ENCODE measurements around the gene ZNF740. TPM values are rescaled to one million over a fixed set of nuclear protein-coding genes. Genes with fewer than 3 reads are reported as not detected.
A peak's percentile ranks its signal among the peaks of the same experiment; 100 is the strongest.

The ZNF740 gene
- total and polyA plus RNA-seq, 8 donors, result 4.0 to 37.5 (median 4.5) TPM

GRCh38 chr12:53170215-53170614, 10.3 kb upstream of the ZNF740 start:
- peaks cover 10 to 64% (median 44%) of the 10 kb centered on the region in 4 donors for H3K36me3 ChIP-seq
- no peak overlapping the region for H3K4me3 ChIP-seq
- H3K4me1 ChIP-seq, result peaks cover 0 to 9% (median 6%) of the 10 kb centered on the region in 4 donors
- peak in 1 of 2 donors; percentile 13 for DNase-seq
- no peaks in the 10 kb centered on the region for H3K27me3 ChIP-seq
- 90 to 95% (median 92%) methylated on average over 8 of the region's 8 CpGs for WGBS, 5 donors
- no peak overlapping the region for H3K27ac ChIP-seq
- H3K9me3 ChIP-seq, result no peaks in the 10 kb centered on the region
- TF ChIP-seq POLR2AphosphoS5 (IDR thresholded peaks at IDR 0.05), result no peak
- TF ChIP-seq POLR2A (IDR thresholded peaks at IDR 0.05), result no peak
- no peak for TF ChIP-seq EP300 (IDR thresholded peaks at IDR 0.05)
- TF ChIP-seq, protein P1, sequence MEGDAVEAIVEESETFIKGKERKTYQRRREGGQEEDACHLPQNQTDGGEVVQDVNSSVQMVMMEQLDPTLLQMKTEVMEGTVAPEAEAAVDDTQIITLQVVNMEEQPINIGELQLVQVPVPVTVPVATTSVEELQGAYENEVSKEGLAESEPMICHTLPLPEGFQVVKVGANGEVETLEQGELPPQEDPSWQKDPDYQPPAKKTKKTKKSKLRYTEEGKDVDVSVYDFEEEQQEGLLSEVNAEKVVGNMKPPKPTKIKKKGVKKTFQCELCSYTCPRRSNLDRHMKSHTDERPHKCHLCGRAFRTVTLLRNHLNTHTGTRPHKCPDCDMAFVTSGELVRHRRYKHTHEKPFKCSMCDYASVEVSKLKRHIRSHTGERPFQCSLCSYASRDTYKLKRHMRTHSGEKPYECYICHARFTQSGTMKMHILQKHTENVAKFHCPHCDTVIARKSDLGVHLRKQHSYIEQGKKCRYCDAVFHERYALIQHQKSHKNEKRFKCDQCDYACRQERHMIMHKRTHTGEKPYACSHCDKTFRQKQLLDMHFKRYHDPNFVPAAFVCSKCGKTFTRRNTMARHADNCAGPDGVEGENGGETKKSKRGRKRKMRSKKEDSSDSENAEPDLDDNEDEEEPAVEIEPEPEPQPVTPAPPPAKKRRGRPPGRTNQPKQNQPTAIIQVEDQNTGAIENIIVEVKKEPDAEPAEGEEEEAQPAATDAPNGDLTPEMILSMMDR (IDR thresholded peaks at IDR 0.05), result no peak
- intact Hi-C loops (cut with DNase I; ENCODE audit: low total_unique reads), result no loop called here

DNA sequence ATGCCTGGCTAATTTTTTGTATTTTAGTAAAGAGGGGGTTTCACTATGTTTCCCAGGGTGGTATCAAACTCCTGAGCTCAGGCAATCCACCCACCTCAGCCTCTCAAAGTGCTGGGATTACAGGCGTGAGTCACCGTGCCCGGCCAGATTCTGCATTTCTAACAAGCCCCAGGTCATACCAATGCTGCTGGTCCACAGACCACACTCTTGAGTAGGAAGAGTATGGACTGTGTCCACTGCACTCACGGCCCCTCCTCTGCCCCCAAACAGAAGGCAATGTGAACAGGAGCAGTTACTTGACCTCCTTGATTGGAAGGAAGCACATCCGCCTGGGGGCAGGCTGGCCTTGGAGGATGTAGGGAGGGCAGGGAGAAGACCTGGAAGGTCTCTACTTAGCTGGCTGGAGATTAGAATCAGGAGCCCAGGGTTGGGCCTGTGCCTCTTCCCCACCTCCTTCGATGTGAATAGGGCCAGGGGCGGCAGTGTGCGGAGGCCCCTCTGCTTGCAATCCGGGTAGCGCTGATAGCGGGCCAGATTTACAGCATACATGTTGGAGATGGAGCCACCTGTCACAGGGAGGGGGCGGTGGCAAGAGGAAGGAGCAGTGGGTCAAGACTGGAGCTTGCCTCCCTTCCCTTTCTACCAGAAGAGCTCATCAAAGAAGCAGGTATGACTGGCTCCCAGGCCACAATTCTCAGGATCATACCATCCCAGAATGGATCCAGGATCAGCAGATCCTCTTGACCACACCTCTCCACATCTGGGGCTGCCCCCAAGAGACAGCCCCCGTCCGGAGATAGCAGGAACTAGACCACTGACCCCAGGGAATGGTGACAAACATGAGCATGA, 9.4 kb upstream of the ZNF740 start:
- Histone ChIP-seq H3K4me1 (peaks cover 0 to 15% (median 12%) of the 10 kb centered on the region in 4 donors), H3K4me3 (no peak overlapping the region), H3K36me3 (peaks cover 10 to 57% (median 44%) of the 10 kb centered on the region in 4 donors), H3K27ac (no peak overlapping the region), H3K27me3 (no peaks in the 10 kb centered on the region), H3K9me3 (no peaks in the 10 kb centered on the region)
- intact Hi-C loops (cut with DNase I; ENCODE audit: low total_unique reads), result no loop called here
- peak in 1 of 2 donors; percentile 9 for DNase-seq
- TF ChIP-seq, protein P1 (IDR thresholded peaks at IDR 0.05), result no peak
- no peak for TF ChIP-seq POLR2A (IDR thresholded peaks at IDR 0.05)
- no peak for TF ChIP-seq EP300 (IDR thresholded peaks at IDR 0.05)
- no peak for TF ChIP-seq POLR2AphosphoS5 (IDR thresholded peaks at IDR 0.05)
- WGBS, 5 donors, result 80 to 92% (median 83%) methylated on average over 14 of the region's 14 CpGs

- no peaks in the 10 kb centered on the region for H3K27me3 ChIP-seq
- H3K27ac ChIP-seq, result no peak overlapping the region
- WGBS, 5 donors, result 62 to 71% (median 70%) methylated on average over 9 to 10 of the region's 10 CpGs
- no peak for TF ChIP-seq EP300 (IDR thresholded peaks at IDR 0.05)
- TF ChIP-seq POLR2A (IDR thresholded peaks at IDR 0.05), result no peak
- TF ChIP-seq POLR2AphosphoS5 (IDR thresholded peaks at IDR 0.05), result no peak
- TF ChIP-seq, protein P1 (IDR thresholded peaks at IDR 0.05), result no peak
- H3K4me3 ChIP-seq, result no peak overlapping the region
- peak in 1 of 2 donors; percentile 17 for DNase-seq
- peaks cover 10 to 51% (median 43%) of the 10 kb centered on the region in 4 donors for H3K36me3 ChIP-seq
- intact Hi-C loops (cut with DNase I; ENCODE audit: low total_unique reads), result no loop called here
- peaks cover 0 to 15% (median 12%) of the 10 kb centered on the region in 4 donors for H3K4me1 ChIP-seq
- no peaks in the 10 kb centered on the region for H3K9me3 ChIP-seq
Measured at GRCh38 chr12:53171725-53172329, 8.7 kb upstream of the ZNF740 start.

GRCh38 chr12:53172352-53172751, 8.2 kb upstream of the ZNF740 start:
- Histone ChIP-seq H3K4me1 (peaks cover 0 to 15% (median 12%) of the 10 kb centered on the region in 4 donors), H3K27ac (no peak overlapping the region), H3K9me3 (no peaks in the 10 kb centered on the region), H3K4me3 (no peak overlapping the region), H3K27me3 (no peaks in the 10 kb centered on the region), H3K36me3 (peaks cover 10 to 45% (median 39%) of the 10 kb centered on the region in 4 donors)
- intact Hi-C loops (cut with DNase I; ENCODE audit: low total_unique reads), result no loop called here
- no peak for TF ChIP-seq POLR2AphosphoS5 (IDR thresholded peaks at IDR 0.05)
- no peak for TF ChIP-seq EP300 (IDR thresholded peaks at IDR 0.05)
- TF ChIP-seq POLR2A (IDR thresholded peaks at IDR 0.05), result no peak
- TF ChIP-seq, protein P1 (IDR thresholded peaks at IDR 0.05), result no peak
- WGBS, 5 donors, result 85 to 97% (median 94%) methylated on average over 11 of the region's 11 CpGs
- DNase-seq, result peak in 1 of 2 donors; percentile 29
